Liver (tissue), 2 donors: ENCODE results near the gene TSBP1.

Source experiments
- CTCF ChIP-seq: fragments of 150-350 bp; IDR thresholded peaks from 2 replicates; pipeline ENCODE4 v1.5.1; 2017; ENCODE audit warnings: improper control_type of control experiment, low read depth, low read length; ENCODE audit not compliant: missing input control
- MAX ChIP-seq: IDR thresholded peaks from 2 replicates; pipeline ENCODE4 v1.6.1; 2016; ENCODE audit warnings: antibody characterized with exemption
- donor health status: healthy.

GRCh38 chr6:32329141-32329540, 42.6 kb downstream of the TSBP1 start:
- no peak for TF ChIP-seq CTCF
- TF ChIP-seq MAX: no peak
